Thyroid gland (tissue), 4 donors: Measurements from ENCODE around the gene HLA-E.

Experiments used
- CTCF ChIP-seq, 6 experiments: fragments of 200-600 bp in 3 of 6; fragments of 450-650 bp in 3 of 6; sonication (generic) in 3 of 6; IDR thresholded peaks; one replicate each; pipeline ENCODE4 v1.5.1; 2016 to 2019; ENCODE audit warnings: antibody characterized with exemption in 6 of 6, mild to moderate bottlenecking in 2 of 6, inconsistent platforms in 1 of 6, moderate library complexity in 1 of 6
- POLR2A ChIP-seq, 2 donors: fragments of 450-650 bp; IDR thresholded peaks; one replicate each; pipeline ENCODE4 v1.6.1; 2017; ENCODE audit warnings: antibody characterized with exemption in 2 of 2, mild to moderate bottlenecking in 2 of 2, moderate library complexity in 1 of 2

- no peak for TF ChIP-seq CTCF (IDR thresholded peaks at IDR 0.05)
- TF ChIP-seq POLR2A (IDR thresholded peaks at IDR 0.05), result no peak
Observed at GRCh38 chr6:30510419-30511168, 21.3 kb downstream of the HLA-E start.
